Stimulated activated naive CD8-positive, alpha-beta T cell treated with anti-CD3 and anti-CD28 coated beads, Interleukin-15, Interleukin-2, amounts not matched to agents 100 ng/mL and 50 ng/mL, for 24 hours (primary cell): ENCODE results near the gene GAB2.

ENCODE experiments used
- H3K27ac Mint-ChIP-seq: one replicate; pipeline ENCODE4 v1.8.0; 2021; ENCODE audit warnings: mild to moderate bottlenecking, mixed read lengths
- H3K27me3 Mint-ChIP-seq: one replicate; pipeline ENCODE4 v1.8.0; 2021; ENCODE audit warnings: mixed read lengths
- H3K36me3 Mint-ChIP-seq: one replicate; pipeline ENCODE4 v1.8.0; 2021; ENCODE audit warnings: low read depth, mixed read lengths
- H3K4me1 Mint-ChIP-seq: one replicate; pipeline ENCODE4 v1.8.0; 2021; ENCODE audit warnings: low read depth, mixed read lengths
- H3K4me3 Mint-ChIP-seq: one replicate; pipeline ENCODE4 v1.8.0; 2021; ENCODE audit warnings: mild to moderate bottlenecking, mixed read lengths
- H3K9me3 Mint-ChIP-seq: one replicate; pipeline ENCODE4 v1.8.0; 2021; ENCODE audit warnings: mixed read lengths

GAB2 gene

GRCh38 chr11:78218707-78219492, 198.7 kb downstream of the GAB2 start:
- no peaks in the 10 kb centered on the region for H3K9me3 Mint-ChIP-seq
- no peak overlapping the region for H3K27ac Mint-ChIP-seq
- no peaks in the 10 kb centered on the region for H3K27me3 Mint-ChIP-seq
- H3K4me1 Mint-ChIP-seq = peaks cover 9% of the 10 kb centered on the region
- no peak overlapping the region for H3K4me3 Mint-ChIP-seq
- H3K36me3 Mint-ChIP-seq = peaks cover 5% of the 10 kb centered on the region

GRCh38 chr11:78217650-78218541, 199.7 kb downstream of the GAB2 start:
- no peak overlapping the region for H3K27ac Mint-ChIP-seq
- H3K4me3 Mint-ChIP-seq = no peak overlapping the region
- peaks cover 2% of the 10 kb centered on the region for H3K4me1 Mint-ChIP-seq
- H3K9me3 Mint-ChIP-seq = no peaks in the 10 kb centered on the region
- peaks cover 5% of the 10 kb centered on the region for H3K36me3 Mint-ChIP-seq
- H3K27me3 Mint-ChIP-seq = no peaks in the 10 kb centered on the region

GRCh38 chr11:78216571-78217287, 200.9 kb downstream of the GAB2 start:
- Mint-ChIP-seq H3K9me3 (no peaks in the 10 kb centered on the region), H3K27ac (peak overlapping the region; percentile 37), H3K4me3 (no peak overlapping the region), H3K4me1 (peaks cover 2% of the 10 kb centered on the region), H3K27me3 (no peaks in the 10 kb centered on the region), H3K36me3 (peaks cover 7% of the 10 kb centered on the region)

- Mint-ChIP-seq H3K27ac (no peak overlapping the region), H3K9me3 (no peaks in the 10 kb centered on the region), H3K27me3 (no peaks in the 10 kb centered on the region), H3K4me3 (no peak overlapping the region), H3K4me1 (peaks cover 2% of the 10 kb centered on the region), H3K36me3 (peaks cover 14% of the 10 kb centered on the region)
These were observed 201.6 kb downstream of the GAB2 start for GRCh38 chr11:78216021-78216420.

GRCh38 chr11:78214331-78215194, 203.1 kb downstream of the GAB2 start:
- no peak overlapping the region for H3K4me3 Mint-ChIP-seq
- no peaks in the 10 kb centered on the region for H3K9me3 Mint-ChIP-seq
- no peak overlapping the region for H3K27ac Mint-ChIP-seq
- no peaks in the 10 kb centered on the region for H3K4me1 Mint-ChIP-seq
- H3K36me3 Mint-ChIP-seq = peaks cover 25% of the 10 kb centered on the region
- H3K27me3 Mint-ChIP-seq = no peaks in the 10 kb centered on the region

- peaks cover 25% of the 10 kb centered on the region for H3K36me3 Mint-ChIP-seq
- H3K9me3 Mint-ChIP-seq = no peaks in the 10 kb centered on the region
- H3K4me3 Mint-ChIP-seq = no peak overlapping the region
- H3K4me1 Mint-ChIP-seq = no peaks in the 10 kb centered on the region
- H3K27me3 Mint-ChIP-seq = no peaks in the 10 kb centered on the region
- no peak overlapping the region for H3K27ac Mint-ChIP-seq
These were observed 203.9 kb downstream of the GAB2 start for GRCh38 chr11:78213526-78214330.

GRCh38 chr11:78212586-78213371, 204.8 kb downstream of the GAB2 start:
- Mint-ChIP-seq H3K4me1 (no peaks in the 10 kb centered on the region), H3K36me3 (peaks cover 25% of the 10 kb centered on the region), H3K27ac (no peak overlapping the region), H3K9me3 (no peaks in the 10 kb centered on the region), H3K27me3 (no peaks in the 10 kb centered on the region), H3K4me3 (no peak overlapping the region)

- no peaks in the 10 kb centered on the region for H3K27me3 Mint-ChIP-seq
- no peaks in the 10 kb centered on the region for H3K9me3 Mint-ChIP-seq
- no peak overlapping the region for H3K4me3 Mint-ChIP-seq
- H3K36me3 Mint-ChIP-seq = peaks cover 20% of the 10 kb centered on the region
- no peak overlapping the region for H3K27ac Mint-ChIP-seq
- no peaks in the 10 kb centered on the region for H3K4me1 Mint-ChIP-seq
These were observed 206.1 kb downstream of the GAB2 start for GRCh38 chr11:78211565-78211964.

GRCh38 chr11:78210000-78210608, 207.5 kb downstream of the GAB2 start:
- Mint-ChIP-seq H3K27me3 (no peaks in the 10 kb centered on the region), H3K9me3 (no peaks in the 10 kb centered on the region), H3K27ac (no peak overlapping the region), H3K36me3 (peaks cover 20% of the 10 kb centered on the region), H3K4me1 (no peaks in the 10 kb centered on the region), H3K4me3 (no peak overlapping the region)

- H3K9me3 Mint-ChIP-seq = no peaks in the 10 kb centered on the region
- no peak overlapping the region for H3K4me3 Mint-ChIP-seq
- peaks cover 20% of the 10 kb centered on the region for H3K36me3 Mint-ChIP-seq
- H3K27me3 Mint-ChIP-seq = no peaks in the 10 kb centered on the region
- H3K27ac Mint-ChIP-seq = no peak overlapping the region
- peaks cover 3% of the 10 kb centered on the region for H3K4me1 Mint-ChIP-seq
These were observed 208.1 kb downstream of the GAB2 start for GRCh38 chr11:78209478-78209877.

- no peak overlapping the region for H3K4me3 Mint-ChIP-seq
- peaks cover 20% of the 10 kb centered on the region for H3K36me3 Mint-ChIP-seq
- H3K27ac Mint-ChIP-seq = peak overlapping the region; percentile 28
- peaks cover 6% of the 10 kb centered on the region for H3K4me1 Mint-ChIP-seq
- H3K9me3 Mint-ChIP-seq = no peaks in the 10 kb centered on the region
- no peaks in the 10 kb centered on the region for H3K27me3 Mint-ChIP-seq
These were observed 209.1 kb downstream of the GAB2 start for GRCh38 chr11:78208257-78209165.
